Measurements from ENCODE around the gene TRPC1. TPM values are rescaled to one million over a fixed set of nuclear protein-coding genes. Genes with fewer than 3 reads are reported as not detected.

The TRPC1 gene
- total RNA-seq, 4 donors from 2014 or later: 19.5 to 31.1 (median 23.2) TPM

DNA sequence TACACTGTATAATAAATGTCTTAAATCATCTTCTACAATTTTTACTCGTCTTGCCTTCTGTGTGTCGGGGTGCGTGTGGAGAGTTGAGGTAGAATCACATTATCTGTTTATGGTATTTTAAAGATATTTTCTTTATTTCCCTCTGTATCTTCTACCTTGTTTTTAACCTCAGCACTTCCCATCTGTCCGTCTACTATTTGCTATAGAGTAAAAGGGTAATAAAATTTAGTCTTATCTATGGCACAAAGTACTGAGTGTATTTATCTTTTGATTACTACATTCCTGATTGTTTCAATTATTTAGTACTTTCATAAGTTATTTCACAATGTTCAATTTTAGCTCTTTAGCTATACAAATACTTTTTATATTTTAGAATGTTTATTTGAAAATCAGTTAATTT, 62.2 kb downstream of the TRPC1 start:
- Histone ChIP-seq H3K27me3 (no peaks in the 10 kb centered on the region), H3K4me3 (no peak overlapping the region), H3K27ac (replicated peaks in 1 of 4) (no peak overlapping the region), H3K9me3 (no peaks in the 10 kb centered on the region), H3K4me1 (no peaks in the 10 kb centered on the region), H3K36me3 (peaks cover 0 to 20% (median 13%) of the 10 kb centered on the region in 4 donors)
- TF ChIP-seq, protein P1, sequence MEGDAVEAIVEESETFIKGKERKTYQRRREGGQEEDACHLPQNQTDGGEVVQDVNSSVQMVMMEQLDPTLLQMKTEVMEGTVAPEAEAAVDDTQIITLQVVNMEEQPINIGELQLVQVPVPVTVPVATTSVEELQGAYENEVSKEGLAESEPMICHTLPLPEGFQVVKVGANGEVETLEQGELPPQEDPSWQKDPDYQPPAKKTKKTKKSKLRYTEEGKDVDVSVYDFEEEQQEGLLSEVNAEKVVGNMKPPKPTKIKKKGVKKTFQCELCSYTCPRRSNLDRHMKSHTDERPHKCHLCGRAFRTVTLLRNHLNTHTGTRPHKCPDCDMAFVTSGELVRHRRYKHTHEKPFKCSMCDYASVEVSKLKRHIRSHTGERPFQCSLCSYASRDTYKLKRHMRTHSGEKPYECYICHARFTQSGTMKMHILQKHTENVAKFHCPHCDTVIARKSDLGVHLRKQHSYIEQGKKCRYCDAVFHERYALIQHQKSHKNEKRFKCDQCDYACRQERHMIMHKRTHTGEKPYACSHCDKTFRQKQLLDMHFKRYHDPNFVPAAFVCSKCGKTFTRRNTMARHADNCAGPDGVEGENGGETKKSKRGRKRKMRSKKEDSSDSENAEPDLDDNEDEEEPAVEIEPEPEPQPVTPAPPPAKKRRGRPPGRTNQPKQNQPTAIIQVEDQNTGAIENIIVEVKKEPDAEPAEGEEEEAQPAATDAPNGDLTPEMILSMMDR (IDR thresholded peaks at IDR 0.05): no peak
- TF ChIP-seq POLR2A (IDR thresholded peaks at IDR 0.05; ENCODE audit: low read depth): no peak
- TF ChIP-seq POLR2AphosphoS5 (IDR thresholded peaks at IDR 0.05): no peak
- no peak for TF ChIP-seq EP300 (IDR thresholded peaks at IDR 0.05)
- 91% methylated on average over 4 of the region's 4 CpGs for WGBS
- no peak for DNase-seq (ENCODE audit: extremely low spot score)
- intact Hi-C loops (cut with DNase I): no loop called here

DNA sequence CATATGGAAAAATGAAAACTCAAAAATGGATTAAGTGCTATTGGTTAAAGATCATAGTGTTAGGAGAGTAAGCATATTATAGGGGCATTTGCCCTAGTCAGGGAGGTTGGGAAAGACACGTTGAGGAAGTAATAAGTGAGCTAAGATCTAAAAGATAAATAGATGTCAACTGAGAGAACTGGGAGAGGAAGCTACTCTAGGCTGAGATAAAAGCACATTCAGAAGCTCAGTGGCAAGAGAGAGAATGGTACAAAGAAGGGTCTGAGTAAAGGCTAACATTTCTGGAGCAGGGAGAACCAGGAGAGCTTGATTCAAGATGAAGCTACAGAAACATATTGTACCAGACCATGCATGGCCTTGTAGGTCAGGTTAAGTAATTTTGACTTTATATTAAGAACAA, 63.9 kb downstream of the TRPC1 start:
- Histone ChIP-seq H3K4me1 (no peaks in the 10 kb centered on the region), H3K27ac (replicated peaks in 1 of 4) (no peak overlapping the region), H3K4me3 (no peak overlapping the region), H3K36me3 (peaks cover 0 to 16% (median 8%) of the 10 kb centered on the region in 4 donors), H3K27me3 (no peaks in the 10 kb centered on the region), H3K9me3 (no peaks in the 10 kb centered on the region)
- TF ChIP-seq POLR2A (IDR thresholded peaks at IDR 0.05; ENCODE audit: low read depth) (no peak), POLR2AphosphoS5 (IDR thresholded peaks at IDR 0.05) (no peak), EP300 (IDR thresholded peaks at IDR 0.05) (no peak)
- TF ChIP-seq, protein P1 (IDR thresholded peaks at IDR 0.05): no peak
- no peak for DNase-seq (ENCODE audit: extremely low spot score)
- intact Hi-C loops (cut with DNase I): no loop called here
- 47% methylated on average over 1 of the region's 1 CpG for WGBS

DNA sequence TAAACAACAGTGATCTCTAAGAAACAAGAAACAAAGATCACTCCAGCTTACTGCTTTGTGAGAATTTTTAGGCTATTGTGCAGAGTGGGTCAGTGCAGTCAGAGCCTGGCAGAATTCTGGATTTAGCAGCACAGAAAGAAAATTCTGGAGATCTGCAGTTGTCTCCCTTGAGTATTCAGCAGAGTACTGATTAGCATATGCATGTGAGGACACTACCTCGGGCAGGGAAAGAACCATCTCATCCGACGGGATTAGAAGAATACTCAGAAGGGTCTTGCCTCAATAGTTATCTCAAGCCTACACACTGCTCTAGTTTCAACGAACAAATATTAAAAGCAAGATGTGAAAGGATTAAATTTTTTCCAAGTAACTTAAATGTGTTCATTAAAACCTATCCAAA, 70.7 kb downstream of the TRPC1 start:
- H3K27me3 ChIP-seq: no peaks in the 10 kb centered on the region

DNA sequence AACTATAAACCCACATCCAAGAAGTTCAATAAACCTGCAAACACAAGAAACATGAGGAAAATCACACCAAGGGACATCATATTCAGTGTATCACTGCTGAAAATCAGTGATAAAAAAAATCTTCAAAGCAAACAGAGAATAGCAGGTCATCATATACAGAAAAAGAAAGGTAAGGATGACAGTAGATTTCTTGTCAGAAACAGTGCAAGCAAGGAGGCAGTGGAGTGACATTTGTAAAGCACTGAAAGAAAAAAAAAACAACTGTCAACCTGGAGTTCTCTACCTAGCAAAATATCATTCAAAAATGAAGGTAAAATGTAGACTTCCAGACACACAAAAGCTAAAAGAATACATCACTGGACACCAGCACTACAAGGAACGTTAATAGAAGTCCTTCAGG, 71.5 kb downstream of the TRPC1 start:
- Histone ChIP-seq H3K4me1 (no peaks in the 10 kb centered on the region), H3K4me3 (no peak overlapping the region), H3K27me3 (no peaks in the 10 kb centered on the region), H3K36me3 (no peaks in the 10 kb centered on the region), H3K27ac (replicated peaks in 1 of 4) (no peak overlapping the region), H3K9me3 (no peaks in the 10 kb centered on the region)
- intact Hi-C loops (cut with DNase I): no loop called here
- DNase-seq (ENCODE audit: extremely low spot score): no peak
- WGBS: 88% methylated on average over 1 of the region's 1 CpG
- TF ChIP-seq POLR2A (IDR thresholded peaks at IDR 0.05; ENCODE audit: low read depth) (no peak), EP300 (IDR thresholded peaks at IDR 0.05) (no peak), POLR2AphosphoS5 (IDR thresholded peaks at IDR 0.05) (no peak)

More for the DNA sequence above, 70.7 kb downstream of the TRPC1 start:
- no peak for TF ChIP-seq POLR2AphosphoS5 (IDR thresholded peaks at IDR 0.05)
- TF ChIP-seq EP300 (IDR thresholded peaks at IDR 0.05): no peak
- TF ChIP-seq, protein P1 (IDR thresholded peaks at IDR 0.05): no peak
- no peak for TF ChIP-seq POLR2A (IDR thresholded peaks at IDR 0.05; ENCODE audit: low read depth)
- Histone ChIP-seq H3K4me1 (no peaks in the 10 kb centered on the region), H3K4me3 (no peak overlapping the region), H3K9me3 (no peaks in the 10 kb centered on the region), H3K36me3 (no peaks in the 10 kb centered on the region), H3K27ac (replicated peaks in 1 of 4) (no peak overlapping the region)
- 90% methylated on average over 4 of the region's 4 CpGs for WGBS
- no peak for DNase-seq (ENCODE audit: extremely low spot score)
- intact Hi-C loops (cut with DNase I): no loop called here

DNA sequence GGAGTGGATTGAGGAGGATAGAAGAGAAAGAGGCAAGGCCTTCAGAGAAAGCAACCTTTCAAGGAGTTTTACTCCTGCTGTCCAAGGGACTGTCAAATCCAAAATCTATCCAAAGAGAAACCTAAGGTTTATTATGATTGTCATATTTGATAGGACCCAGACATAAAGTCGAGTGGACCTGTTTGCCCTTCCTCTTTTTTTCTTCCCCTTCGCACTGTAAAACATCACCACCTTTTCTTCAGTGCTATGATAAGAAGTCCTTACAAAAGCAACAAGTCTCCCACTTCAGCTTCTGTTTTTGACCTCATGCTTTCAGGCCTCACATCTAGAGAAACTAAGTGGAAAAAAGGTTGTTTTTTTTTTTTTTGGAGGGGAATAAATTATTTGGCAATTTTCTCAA, 73.0 kb downstream of the TRPC1 start:
- TF ChIP-seq EP300 (IDR thresholded peaks at IDR 0.05): no peak
- TF ChIP-seq POLR2A (IDR thresholded peaks at IDR 0.05; ENCODE audit: low read depth): no peak
- no peak for TF ChIP-seq POLR2AphosphoS5 (IDR thresholded peaks at IDR 0.05)
- TF ChIP-seq, protein P1 (IDR thresholded peaks at IDR 0.05): no peak
- intact Hi-C loops (cut with DNase I): no loop called here
- Histone ChIP-seq H3K27ac (replicated peaks in 1 of 4) (no peak overlapping the region), H3K4me3 (no peak overlapping the region), H3K36me3 (no peaks in the 10 kb centered on the region), H3K27me3 (no peaks in the 10 kb centered on the region), H3K9me3 (no peaks in the 10 kb centered on the region), H3K4me1 (no peaks in the 10 kb centered on the region)
- DNase-seq (ENCODE audit: extremely low spot score): no peak
- 73% methylated on average over 2 of the region's 2 CpGs for WGBS
